Esophagus muscularis mucosa (tissue), 4 donors: ENCODE data around the gene ARHGAP21.

Experiments used
- EP300 ChIP-seq: sonication (generic); formaldehyde crosslinking; IDR thresholded peaks from one replicate; pipeline ENCODE4 v1.6.1; 2017; ENCODE audit warnings: antibody characterized with exemption
- POLR2A ChIP-seq: fragments of 450-650 bp; IDR thresholded peaks from one replicate; pipeline ENCODE4 v1.6.1; 2017; ENCODE audit warnings: antibody characterized with exemption, moderate library complexity, mild to moderate bottlenecking, low read depth
- POLR2AphosphoS5 ChIP-seq, 2 donors: sonication (generic); formaldehyde crosslinking; IDR thresholded peaks; one replicate each; pipeline ENCODE4 v1.6.1; 2017; ENCODE audit warnings: antibody characterized with exemption in 2 of 2
- TF ChIP-seq, protein P1 (sequence below), 3 experiments: fragments of 200-600 bp in 2 of 3; fragments of 450-650 bp in 1 of 3; sonication (generic) in 2 of 3; IDR thresholded peaks; one replicate each; pipeline ENCODE4 v1.5.1; 2017 to 2019; ENCODE audit warnings: antibody characterized with exemption in 3 of 3, mild to moderate bottlenecking in 2 of 3, moderate library complexity in 1 of 3

DNA sequence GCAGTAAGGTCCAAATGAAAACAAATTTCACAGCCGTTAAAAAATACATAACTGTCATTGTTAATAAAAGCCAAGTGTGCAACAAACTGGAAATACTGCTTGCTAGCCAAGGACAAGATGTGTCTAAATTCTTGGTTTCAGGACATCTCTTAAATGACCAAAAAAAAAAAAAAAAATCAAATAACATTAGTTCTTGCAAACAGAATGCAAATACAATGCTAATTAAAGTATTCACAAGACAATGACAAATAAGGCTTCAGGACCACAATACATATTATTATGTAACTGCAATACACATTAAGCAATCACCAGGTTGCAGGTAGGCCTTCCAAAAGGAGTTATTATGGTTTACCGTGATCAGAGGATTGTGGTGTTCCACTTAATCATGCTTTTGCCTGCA is 3.6 kb downstream of the ARHGAP21 start:
- TF ChIP-seq, protein P1, sequence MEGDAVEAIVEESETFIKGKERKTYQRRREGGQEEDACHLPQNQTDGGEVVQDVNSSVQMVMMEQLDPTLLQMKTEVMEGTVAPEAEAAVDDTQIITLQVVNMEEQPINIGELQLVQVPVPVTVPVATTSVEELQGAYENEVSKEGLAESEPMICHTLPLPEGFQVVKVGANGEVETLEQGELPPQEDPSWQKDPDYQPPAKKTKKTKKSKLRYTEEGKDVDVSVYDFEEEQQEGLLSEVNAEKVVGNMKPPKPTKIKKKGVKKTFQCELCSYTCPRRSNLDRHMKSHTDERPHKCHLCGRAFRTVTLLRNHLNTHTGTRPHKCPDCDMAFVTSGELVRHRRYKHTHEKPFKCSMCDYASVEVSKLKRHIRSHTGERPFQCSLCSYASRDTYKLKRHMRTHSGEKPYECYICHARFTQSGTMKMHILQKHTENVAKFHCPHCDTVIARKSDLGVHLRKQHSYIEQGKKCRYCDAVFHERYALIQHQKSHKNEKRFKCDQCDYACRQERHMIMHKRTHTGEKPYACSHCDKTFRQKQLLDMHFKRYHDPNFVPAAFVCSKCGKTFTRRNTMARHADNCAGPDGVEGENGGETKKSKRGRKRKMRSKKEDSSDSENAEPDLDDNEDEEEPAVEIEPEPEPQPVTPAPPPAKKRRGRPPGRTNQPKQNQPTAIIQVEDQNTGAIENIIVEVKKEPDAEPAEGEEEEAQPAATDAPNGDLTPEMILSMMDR (IDR thresholded peaks at IDR 0.05), result no peak
- TF ChIP-seq POLR2A, result no peak
- TF ChIP-seq EP300, result no peak
- no peak for TF ChIP-seq POLR2AphosphoS5 (IDR thresholded peaks at IDR 0.05)
